HUES64 (cell line): Measurements from ENCODE around the gene DNM3.

Experiments
- H3K27ac ChIP-seq: 2 replicates; pipeline ENCODE4 v1.7.0; 2013; ENCODE audit warnings: low read depth, low read length, inconsistent platforms
- H3K27me3 ChIP-seq: 2 replicates; pipeline ENCODE4 v1.6.1; 2013; ENCODE audit warnings: mild to moderate bottlenecking, low read length; ENCODE audit not compliant: insufficient read depth
- H3K36me3 ChIP-seq: 2 replicates; pipeline ENCODE4 v1.6.1; 2013; ENCODE audit warnings: mild to moderate bottlenecking, low read length; ENCODE audit not compliant: insufficient read depth
- H3K4me1 ChIP-seq: 2 replicates; pipeline ENCODE4 v1.6.1; 2013; ENCODE audit warnings: mild to moderate bottlenecking, low read length, moderate library complexity; ENCODE audit not compliant: insufficient read depth
- H3K4me3 ChIP-seq: 2 replicates; pipeline ENCODE4 v1.5.1; 2013; ENCODE audit warnings: mild to moderate bottlenecking, low read length, moderate library complexity
- H3K9ac ChIP-seq: 2 replicates; pipeline ENCODE4 v1.6.1; 2013; ENCODE audit warnings: mild to moderate bottlenecking, low read depth, low read length
- H3K9me3 ChIP-seq: 2 replicates; pipeline ENCODE4 v1.6.1; 2013; ENCODE audit warnings: low read depth, low read length; ENCODE audit not compliant: insufficient read depth
- WGBS: fragments of 150-250, 120-280 bp; methylation state at CpG from one replicate; pipeline ENCODE4 v1.1.7; 2013; ENCODE audit warnings: missing lambda C conversion rate; 5-methylcytosine and 5-hydroxymethylcytosine counted together

The DNM3 gene

DNA sequence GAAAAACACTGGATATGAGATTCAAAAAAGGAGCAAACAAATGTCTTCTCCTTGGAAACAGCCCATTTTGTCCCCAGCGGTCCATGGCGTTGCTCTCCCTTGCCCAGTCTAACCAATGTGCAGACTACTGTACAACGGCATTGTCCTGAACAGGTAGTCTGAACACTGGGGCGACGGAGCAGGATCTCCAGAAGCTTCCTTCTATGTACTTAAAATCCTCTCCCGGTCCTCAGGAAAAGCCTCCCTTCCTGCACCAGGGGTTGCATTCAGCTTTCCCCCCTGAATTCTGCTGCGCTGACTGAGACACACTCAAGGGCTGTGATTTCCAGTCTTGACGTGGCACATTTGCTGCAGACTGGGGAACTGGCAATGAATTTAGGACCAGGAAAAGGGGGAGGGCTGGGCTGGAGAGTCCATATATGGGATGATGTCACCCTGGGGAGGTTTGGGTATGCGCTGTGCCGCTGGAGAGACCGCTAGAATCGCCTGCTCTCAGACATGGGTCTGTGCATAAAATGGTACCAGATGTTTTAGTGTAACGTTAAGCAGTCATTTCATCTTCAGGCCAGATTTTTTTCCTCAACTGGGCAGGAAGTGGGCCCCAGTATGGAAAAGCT, 303.3 kb downstream of the DNM3 start:
- WGBS: 92% methylated on average over 13 of the region's 13 CpGs
- no peaks in the 10 kb centered on the region for H3K27me3 ChIP-seq
- no peak overlapping the region for H3K27ac ChIP-seq
- no peaks in the 10 kb centered on the region for H3K36me3 ChIP-seq
- H3K4me3 ChIP-seq: peak overlapping the region; percentile 23; the same call in 1 of the 2 replicates
- H3K9ac ChIP-seq: peak overlapping the region; percentile 42; the same call in 1 of the 2 replicates
- no peaks in the 10 kb centered on the region for H3K9me3 ChIP-seq
- peaks cover 35% of the 10 kb centered on the region for H3K4me1 ChIP-seq

DNA sequence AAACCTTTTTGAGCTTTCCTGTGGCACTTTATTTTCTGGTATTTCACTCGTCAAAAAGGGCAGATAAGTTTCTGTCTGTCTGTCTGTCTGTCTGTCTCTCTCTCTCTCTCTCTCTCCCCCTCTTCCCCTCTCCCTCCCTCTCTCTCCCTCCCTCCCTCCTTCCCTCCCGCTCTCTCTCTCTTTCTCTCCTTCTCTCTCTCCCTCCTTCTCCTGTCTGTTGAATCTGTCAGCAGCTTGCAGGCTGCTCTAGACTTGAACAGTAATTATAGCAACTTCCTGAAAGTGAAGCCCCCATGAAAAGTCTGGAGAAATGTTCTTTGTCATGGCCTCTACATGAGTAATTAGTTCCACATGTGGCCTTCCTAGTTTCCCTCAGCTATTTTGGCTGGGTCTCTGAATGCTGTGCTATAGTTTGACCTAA, 303.9 kb downstream of the DNM3 start:
- Histone ChIP-seq H3K27me3 (no peaks in the 10 kb centered on the region), H3K36me3 (no peaks in the 10 kb centered on the region), H3K27ac (no peak overlapping the region), H3K4me3 (no peak overlapping the region), H3K9me3 (no peaks in the 10 kb centered on the region), H3K4me1 (peaks cover 35% of the 10 kb centered on the region), H3K9ac (peak overlapping the region; percentile 17; the same call in 1 of the 2 replicates)
- 80% methylated on average over 2 of the region's 2 CpGs for WGBS

DNA sequence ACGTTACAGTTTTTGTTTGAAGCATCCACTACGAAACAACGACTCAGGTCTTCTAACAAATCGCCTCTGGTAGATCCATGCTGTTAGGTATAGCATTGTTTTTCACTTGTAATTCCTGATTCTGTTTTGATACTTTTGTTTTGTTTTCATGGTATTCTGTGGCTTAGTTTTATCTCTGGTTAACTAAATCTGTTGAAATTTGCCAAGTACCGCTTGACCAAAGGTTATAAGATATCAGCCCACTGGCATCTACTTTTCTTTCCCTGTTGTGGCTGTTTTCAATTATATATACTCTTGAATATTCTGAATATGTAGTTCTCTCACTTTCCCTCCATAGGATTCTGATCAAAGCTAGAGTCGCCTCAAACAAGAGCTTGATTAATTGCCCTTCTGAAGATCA, 304.4 kb downstream of the DNM3 start:
- no peaks in the 10 kb centered on the region for H3K36me3 ChIP-seq
- no peaks in the 10 kb centered on the region for H3K27me3 ChIP-seq
- no peaks in the 10 kb centered on the region for H3K9me3 ChIP-seq
- peak overlapping the region; percentile 17; the same call in 1 of the 2 replicates for H3K9ac ChIP-seq
- H3K4me3 ChIP-seq: no peak overlapping the region
- WGBS: 88% methylated on average over 6 of the region's 6 CpGs
- no peak overlapping the region for H3K27ac ChIP-seq
- H3K4me1 ChIP-seq: peaks cover 35% of the 10 kb centered on the region

DNA sequence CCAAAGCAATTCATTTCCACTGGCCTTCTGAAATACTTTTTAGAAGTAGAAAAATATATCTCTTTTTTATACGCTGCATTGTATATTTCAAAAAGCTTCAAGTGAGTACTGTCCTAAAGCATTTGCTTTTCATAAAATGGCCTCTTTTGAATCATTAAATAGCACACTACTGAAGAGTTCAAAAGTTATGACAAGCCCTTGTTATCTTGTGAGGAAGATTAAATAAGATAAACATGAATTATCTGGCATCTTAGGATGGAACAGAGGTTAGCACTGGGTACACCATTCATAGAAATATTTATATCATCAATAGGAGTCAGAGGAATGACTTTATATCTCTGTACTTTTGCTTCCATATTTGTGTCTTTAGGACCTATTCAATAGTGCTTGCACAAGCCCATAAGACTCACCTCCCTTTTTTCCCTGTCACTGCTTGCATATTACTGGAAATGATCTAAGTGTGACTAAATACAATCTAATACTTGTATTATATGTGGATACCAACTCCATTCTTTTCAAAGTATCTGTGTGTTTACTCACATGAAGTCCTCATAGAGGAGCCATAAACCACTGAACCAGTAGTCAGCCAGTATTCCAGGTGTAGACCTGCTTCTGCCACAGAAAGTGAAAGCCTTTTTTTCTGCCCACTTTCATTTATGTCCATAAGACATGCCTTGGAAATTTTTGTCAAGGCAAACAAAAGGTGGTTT, 305.0 kb downstream of the DNM3 start:
- Histone ChIP-seq H3K4me3 (no peak overlapping the region), H3K9ac (no peak overlapping the region), H3K27me3 (no peaks in the 10 kb centered on the region), H3K36me3 (no peaks in the 10 kb centered on the region), H3K4me1 (peaks cover 29% of the 10 kb centered on the region), H3K27ac (no peak overlapping the region), H3K9me3 (no peaks in the 10 kb centered on the region)
- 80% methylated on average over 1 of the region's 1 CpG for WGBS

DNA sequence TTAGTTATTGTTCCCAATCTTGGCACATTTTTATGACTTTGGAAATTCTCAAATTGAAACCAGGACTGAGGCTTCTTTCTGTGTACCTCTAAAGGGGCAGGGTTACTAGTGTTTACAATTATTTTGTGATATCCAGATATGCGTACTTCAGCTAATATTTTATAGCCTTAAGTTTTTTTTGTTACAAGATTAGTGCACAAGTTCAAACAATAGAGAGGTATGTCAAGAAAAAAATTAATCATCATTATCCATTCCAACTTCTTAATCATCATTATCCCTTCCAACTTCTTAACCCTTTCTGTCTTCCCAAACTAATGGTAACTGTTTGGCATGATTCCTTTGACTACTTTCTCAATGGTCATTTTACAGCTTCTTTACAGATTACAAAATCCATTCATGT, 306.2 kb downstream of the DNM3 start:
- Histone ChIP-seq H3K27me3 (no peaks in the 10 kb centered on the region), H3K9me3 (no peaks in the 10 kb centered on the region), H3K27ac (no peak overlapping the region), H3K9ac (no peak overlapping the region), H3K4me1 (peaks cover 21% of the 10 kb centered on the region), H3K4me3 (no peak overlapping the region), H3K36me3 (no peaks in the 10 kb centered on the region)
- no CpG with 5 or more reads among the region's 1 CpG for WGBS

DNA sequence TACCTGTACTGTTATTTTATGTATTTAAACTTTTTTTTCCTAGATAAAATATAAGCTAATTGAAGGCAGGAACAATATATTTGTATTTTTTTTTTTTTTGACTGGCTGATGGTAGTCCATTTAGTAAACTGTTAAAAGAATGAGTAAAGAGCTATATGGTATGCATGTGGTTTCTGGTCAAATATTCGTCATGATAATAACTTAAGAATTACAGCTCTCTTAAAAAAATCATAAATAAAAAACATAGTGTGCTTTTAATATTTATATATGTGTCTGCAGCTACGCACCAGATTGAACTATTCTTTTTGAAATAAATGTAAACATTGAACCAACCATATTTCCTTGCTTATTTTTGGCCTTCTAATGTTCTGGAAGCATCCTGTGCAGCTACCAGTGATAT, 306.9 kb downstream of the DNM3 start:
- H3K27ac ChIP-seq: no peak overlapping the region
- H3K36me3 ChIP-seq: no peaks in the 10 kb centered on the region
- H3K4me1 ChIP-seq: peaks cover 19% of the 10 kb centered on the region
- no CpG with 5 or more reads among the region's 2 CpGs for WGBS
- H3K27me3 ChIP-seq: no peaks in the 10 kb centered on the region
- no peak overlapping the region for H3K4me3 ChIP-seq
- H3K9me3 ChIP-seq: no peaks in the 10 kb centered on the region
- no peak overlapping the region for H3K9ac ChIP-seq

DNA sequence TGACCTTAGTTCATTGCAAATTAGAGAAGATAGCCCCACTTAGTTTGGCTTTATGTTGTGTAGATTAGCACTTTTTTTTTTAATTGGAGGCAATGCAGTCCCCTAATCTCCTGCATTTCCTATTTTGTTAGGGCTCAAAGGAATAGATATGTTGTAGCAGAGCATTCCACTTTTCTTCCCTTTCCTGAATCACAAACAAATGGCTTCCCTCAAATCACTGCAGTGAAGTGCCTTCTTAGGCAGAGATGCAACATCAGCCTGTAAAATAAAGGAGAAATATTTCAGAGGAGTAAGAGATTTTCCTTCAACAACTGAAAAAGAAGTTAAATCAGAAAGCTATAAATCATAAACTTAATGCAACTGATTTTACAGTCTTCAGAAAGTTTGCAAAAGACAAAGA, 307.4 kb downstream of the DNM3 start:
- no peaks in the 10 kb centered on the region for H3K9me3 ChIP-seq

DNA sequence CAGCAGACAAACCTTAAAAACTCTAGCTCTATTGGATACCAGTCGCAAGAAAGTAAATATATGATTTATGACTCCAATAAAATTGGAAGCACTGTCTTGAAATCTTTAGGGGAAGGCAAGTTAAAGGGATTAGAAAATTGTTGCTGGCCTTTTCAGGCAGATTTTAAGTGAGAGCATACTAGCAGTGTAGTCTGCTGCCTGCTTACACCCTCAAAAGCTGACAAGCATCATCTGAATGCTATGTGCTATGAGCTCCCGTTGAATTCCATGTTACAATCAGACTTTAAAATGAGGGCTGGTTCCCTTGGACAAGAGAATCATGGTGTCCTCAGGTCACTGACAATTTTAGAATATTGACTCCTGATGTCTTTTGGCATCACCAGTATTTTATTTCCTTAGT, 308.0 kb downstream of the DNM3 start:
- H3K4me3 ChIP-seq: no peak overlapping the region

More for the DNA sequence above, 307.4 kb downstream of the DNM3 start:
- Histone ChIP-seq H3K9ac (no peak overlapping the region), H3K4me1 (peaks cover 14% of the 10 kb centered on the region), H3K4me3 (no peak overlapping the region), H3K27ac (no peak overlapping the region), H3K36me3 (no peaks in the 10 kb centered on the region), H3K27me3 (no peaks in the 10 kb centered on the region)

DNA sequence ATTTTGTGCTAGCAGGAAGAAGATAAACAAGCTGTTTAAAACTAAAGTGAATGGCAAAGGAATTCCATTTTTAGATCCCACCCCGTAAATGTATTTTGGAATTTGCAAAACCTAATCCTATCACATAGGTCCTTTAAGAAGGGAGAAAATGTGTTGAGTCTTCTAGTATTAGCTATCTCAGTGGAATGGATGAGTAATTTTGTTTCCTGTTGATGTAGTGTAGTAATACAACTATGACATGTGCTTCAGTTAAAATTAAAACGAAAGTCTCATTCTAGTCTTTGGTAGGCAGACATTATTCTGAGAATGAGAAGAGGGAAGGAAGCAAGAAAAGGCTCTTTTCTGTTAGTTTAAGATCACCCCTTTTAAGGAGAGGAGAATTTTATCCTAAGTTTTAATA, 313.3 kb downstream of the DNM3 start:
- Histone ChIP-seq H3K4me3 (no peak overlapping the region), H3K9ac (no peak overlapping the region), H3K27me3 (no peaks in the 10 kb centered on the region), H3K36me3 (no peaks in the 10 kb centered on the region), H3K9me3 (no peaks in the 10 kb centered on the region), H3K27ac (no peak overlapping the region), H3K4me1 (no peaks in the 10 kb centered on the region)
- 100% methylated on average over 1 of the region's 2 CpGs for WGBS

More for the DNA sequence above, 308.0 kb downstream of the DNM3 start:
- Histone ChIP-seq H3K36me3 (no peaks in the 10 kb centered on the region), H3K9me3 (no peaks in the 10 kb centered on the region), H3K4me1 (peaks cover 13% of the 10 kb centered on the region), H3K27me3 (no peaks in the 10 kb centered on the region), H3K27ac (no peak overlapping the region), H3K9ac (no peak overlapping the region)
- WGBS: 94% methylated on average over 2 of the region's 2 CpGs

DNA sequence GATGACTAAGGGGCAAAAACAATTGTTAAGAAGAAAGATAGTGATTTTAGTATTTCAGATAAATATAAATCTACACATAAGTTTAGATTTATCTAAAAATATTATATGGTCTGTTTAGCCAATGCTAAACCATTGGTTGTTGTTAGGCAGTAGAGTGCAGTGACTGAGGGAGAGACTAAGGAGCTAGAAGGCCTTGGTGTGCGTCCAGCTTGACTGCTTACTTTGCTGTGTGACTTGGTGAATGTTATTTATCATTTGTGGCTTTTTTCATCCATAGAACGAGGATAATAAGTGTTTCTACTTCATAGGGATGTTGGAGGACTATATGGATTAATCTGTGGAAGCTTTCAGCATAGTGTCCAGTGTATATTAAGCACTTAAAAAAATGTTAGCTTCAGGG, 314.5 kb downstream of the DNM3 start:
- no peak overlapping the region for H3K9ac ChIP-seq
- H3K36me3 ChIP-seq: no peaks in the 10 kb centered on the region
- H3K4me3 ChIP-seq: no peak overlapping the region
- H3K9me3 ChIP-seq: no peaks in the 10 kb centered on the region
- H3K4me1 ChIP-seq: no peaks in the 10 kb centered on the region
- WGBS: 93% methylated on average over 2 of the region's 2 CpGs
- no peak overlapping the region for H3K27ac ChIP-seq
- no peaks in the 10 kb centered on the region for H3K27me3 ChIP-seq

DNA sequence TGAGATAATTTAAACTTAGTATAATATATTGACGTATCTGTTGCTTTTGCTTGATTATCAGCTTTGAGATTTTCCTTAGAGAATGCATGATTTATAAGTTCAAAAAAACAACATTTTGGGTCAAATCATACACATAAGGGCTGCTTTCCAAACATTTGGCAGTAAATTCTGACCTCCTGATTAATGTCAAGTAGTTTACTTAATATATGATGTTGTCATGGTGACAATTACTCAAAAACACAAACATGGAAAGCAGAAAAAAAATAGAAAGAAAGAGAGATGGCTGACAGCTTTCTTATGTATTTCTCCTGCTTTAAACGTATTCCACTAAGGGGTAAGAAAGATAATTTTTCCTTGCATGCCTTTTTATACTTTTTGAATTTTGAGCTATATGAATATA, 320.9 kb downstream of the DNM3 start:
- H3K9ac ChIP-seq: no peak overlapping the region
- WGBS: 100% methylated on average over 1 of the region's 2 CpGs

More for the DNA sequence above, 320.9 kb downstream of the DNM3 start:
- Histone ChIP-seq H3K27me3 (no peaks in the 10 kb centered on the region), H3K4me3 (no peak overlapping the region), H3K36me3 (no peaks in the 10 kb centered on the region), H3K4me1 (no peaks in the 10 kb centered on the region), H3K27ac (no peak overlapping the region), H3K9me3 (no peaks in the 10 kb centered on the region)
